IPS-20b (cell line): Measurements from ENCODE around the gene SIGLEC12.
A peak's percentile ranks its signal among the peaks of the same experiment; 100 is the strongest.

ENCODE experiments used
- H3K27ac ChIP-seq: one replicate; pipeline ENCODE4 v1.5.1; 2013; ENCODE audit warnings: low read length
- H3K27me3 ChIP-seq: 2 replicates; pipeline ENCODE4 v1.6.1; 2013; ENCODE audit warnings: mild to moderate bottlenecking, low read length, inconsistent platforms; ENCODE audit not compliant: insufficient read depth
- H3K36me3 ChIP-seq: 2 replicates; pipeline ENCODE4 v1.6.1; 2013; ENCODE audit warnings: low read depth, mild to moderate bottlenecking, inconsistent platforms, low read length, moderate library complexity; ENCODE audit not compliant: insufficient read depth
- H3K4me1 ChIP-seq: 2 replicates; pipeline ENCODE4 v1.6.1; 2013; ENCODE audit warnings: mild to moderate bottlenecking, control low read depth, inconsistent platforms, low read length, moderate library complexity; ENCODE audit not compliant: insufficient read depth
- H3K4me3 ChIP-seq: 2 replicates; pipeline ENCODE4 v1.5.1; 2013; ENCODE audit warnings: mild to moderate bottlenecking, low read length, inconsistent platforms
- H3K9ac ChIP-seq: 2 replicates; pipeline ENCODE4 v1.6.1; 2013; ENCODE audit warnings: low read depth, mild to moderate bottlenecking, inconsistent platforms, low read length, moderate library complexity
- H3K9me3 ChIP-seq: 2 replicates; pipeline ENCODE4 v1.6.1; 2013; ENCODE audit warnings: mild to moderate bottlenecking, low read depth, low read length, inconsistent platforms; ENCODE audit not compliant: insufficient read depth

SIGLEC12 gene

DNA sequence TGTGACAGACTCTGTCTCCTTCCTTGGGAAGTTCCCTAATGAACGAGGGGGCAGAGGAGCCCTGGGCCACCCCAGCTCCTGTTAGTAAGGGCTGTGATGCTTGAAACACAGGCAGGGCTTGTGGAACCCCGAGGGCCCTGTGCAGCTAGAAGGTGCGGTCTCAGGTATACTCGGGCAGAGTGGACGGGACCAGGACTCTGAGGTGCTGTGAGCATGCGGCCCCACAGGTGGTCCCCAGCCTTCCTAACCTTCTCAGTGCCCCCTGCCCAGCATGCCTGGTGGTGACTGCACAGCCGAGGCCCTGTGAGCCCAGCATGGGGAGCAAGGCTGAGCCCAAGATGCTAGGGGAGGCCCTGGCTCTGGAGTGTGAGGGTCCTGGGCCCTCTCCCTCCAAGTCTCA lies 39.3 kb downstream of the SIGLEC12 start:
- H3K27me3 ChIP-seq, result peaks cover 34% of the 10 kb centered on the region
- no peaks in the 10 kb centered on the region for H3K9me3 ChIP-seq
- no peak overlapping the region for H3K9ac ChIP-seq
- no peaks in the 10 kb centered on the region for H3K4me1 ChIP-seq
- no peak overlapping the region for H3K27ac ChIP-seq
- H3K36me3 ChIP-seq, result no peaks in the 10 kb centered on the region
- H3K4me3 ChIP-seq, result no peak overlapping the region

DNA sequence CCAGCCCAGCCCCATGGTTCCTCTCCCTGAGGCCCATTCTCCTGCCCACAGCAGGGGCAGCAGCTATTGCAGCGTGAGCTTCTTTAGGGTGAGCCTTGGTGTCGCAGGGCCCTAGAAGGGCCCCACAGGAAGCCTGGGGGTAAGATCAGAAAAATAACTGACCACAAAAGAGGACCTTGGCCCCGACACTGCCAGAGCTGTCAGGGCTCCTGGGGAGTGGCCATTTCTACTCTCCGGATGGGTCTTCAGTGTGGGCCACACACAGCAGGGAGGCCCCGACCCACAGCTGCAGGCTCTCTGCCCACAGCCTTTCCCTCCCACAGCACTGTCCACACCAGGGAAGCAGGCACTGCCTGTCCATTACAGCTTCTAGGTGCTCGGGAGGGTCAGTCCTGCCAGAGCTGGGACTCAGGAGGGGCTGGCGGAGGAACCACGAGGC lies 39.9 kb downstream of the SIGLEC12 start:
- Histone ChIP-seq H3K27me3 (peaks cover 29% of the 10 kb centered on the region), H3K4me3 (no peak overlapping the region), H3K9me3 (no peaks in the 10 kb centered on the region), H3K4me1 (no peaks in the 10 kb centered on the region), H3K27ac (no peak overlapping the region), H3K36me3 (no peaks in the 10 kb centered on the region), H3K9ac (no peak overlapping the region)

DNA sequence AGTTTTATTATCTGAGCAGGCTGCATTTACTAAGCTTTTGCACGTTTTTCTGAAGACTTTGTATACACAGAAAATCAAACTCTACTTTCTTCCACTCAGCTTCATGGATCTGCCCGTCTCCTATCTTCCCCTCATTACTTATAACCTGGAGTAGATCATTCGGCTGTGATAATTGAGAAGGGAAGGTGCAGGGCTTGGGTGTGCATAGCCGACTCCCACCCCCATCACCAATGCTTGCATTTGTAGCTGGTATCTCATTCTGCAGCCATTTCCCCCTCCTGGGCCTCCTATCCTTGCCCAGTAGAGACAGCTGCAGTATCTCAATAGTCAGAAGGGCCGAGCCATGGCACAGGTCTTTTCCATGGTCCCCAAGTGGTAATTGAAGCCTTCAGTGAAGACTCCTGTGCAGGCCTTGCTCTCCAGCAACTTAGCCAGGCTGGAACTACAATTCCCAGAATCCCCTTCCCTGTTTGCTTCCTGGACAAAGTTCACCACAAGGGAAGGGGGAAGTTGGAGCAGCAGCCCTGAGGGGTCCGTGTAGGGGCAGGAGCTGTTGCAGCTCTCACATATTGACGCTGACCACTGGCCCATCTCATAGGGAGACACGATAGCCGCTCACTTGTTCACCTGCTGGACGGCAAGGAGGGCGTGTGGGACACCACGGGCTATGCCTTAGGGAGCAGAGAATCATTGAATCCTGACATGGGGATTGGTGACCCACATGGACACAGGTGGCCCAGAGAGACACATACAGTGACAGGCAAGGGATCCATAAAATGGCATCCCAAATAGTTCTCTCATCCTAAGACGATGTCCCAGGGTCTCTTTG lies 41.2 kb downstream of the SIGLEC12 start:
- Histone ChIP-seq H3K36me3 (no peaks in the 10 kb centered on the region), H3K4me1 (no peaks in the 10 kb centered on the region), H3K27ac (no peak overlapping the region), H3K4me3 (peak overlapping the region; percentile 48), H3K9me3 (no peaks in the 10 kb centered on the region), H3K9ac (no peak overlapping the region), H3K27me3 (peaks cover 17% of the 10 kb centered on the region)

DNA sequence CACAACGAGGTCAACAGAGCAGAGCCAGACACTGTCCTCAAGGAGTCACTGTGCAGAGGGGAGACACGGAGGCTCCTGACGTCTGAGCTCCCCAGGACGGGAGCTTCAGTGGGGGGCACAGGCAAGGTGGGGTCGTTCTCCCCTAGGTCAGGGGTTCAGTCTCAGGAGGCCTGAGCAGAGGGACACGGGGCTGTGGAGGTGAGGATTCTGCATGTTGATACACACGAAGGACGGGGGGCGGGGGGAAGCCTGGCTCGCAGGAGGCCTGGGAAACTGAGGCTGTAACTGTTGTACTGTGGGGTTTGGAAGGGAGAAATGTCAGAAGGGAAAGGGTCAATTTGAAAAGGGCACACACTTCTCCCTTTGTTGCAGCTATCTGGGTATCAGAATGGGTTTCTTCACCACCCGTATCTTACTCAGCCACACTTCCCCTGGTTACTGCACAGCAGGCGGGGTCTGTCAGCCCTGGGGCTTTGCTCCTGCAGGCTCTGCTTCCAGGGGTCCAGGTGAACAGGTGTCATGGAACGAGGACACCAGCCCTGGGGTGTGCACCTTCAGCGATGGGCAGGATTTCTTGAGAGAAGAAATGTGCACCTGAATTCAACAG lies 42.6 kb downstream of the SIGLEC12 start:
- Histone ChIP-seq H3K4me3 (no peak overlapping the region), H3K9ac (no peak overlapping the region), H3K4me1 (no peaks in the 10 kb centered on the region), H3K27ac (no peak overlapping the region), H3K9me3 (no peaks in the 10 kb centered on the region), H3K36me3 (no peaks in the 10 kb centered on the region), H3K27me3 (peaks cover 5% of the 10 kb centered on the region)

DNA sequence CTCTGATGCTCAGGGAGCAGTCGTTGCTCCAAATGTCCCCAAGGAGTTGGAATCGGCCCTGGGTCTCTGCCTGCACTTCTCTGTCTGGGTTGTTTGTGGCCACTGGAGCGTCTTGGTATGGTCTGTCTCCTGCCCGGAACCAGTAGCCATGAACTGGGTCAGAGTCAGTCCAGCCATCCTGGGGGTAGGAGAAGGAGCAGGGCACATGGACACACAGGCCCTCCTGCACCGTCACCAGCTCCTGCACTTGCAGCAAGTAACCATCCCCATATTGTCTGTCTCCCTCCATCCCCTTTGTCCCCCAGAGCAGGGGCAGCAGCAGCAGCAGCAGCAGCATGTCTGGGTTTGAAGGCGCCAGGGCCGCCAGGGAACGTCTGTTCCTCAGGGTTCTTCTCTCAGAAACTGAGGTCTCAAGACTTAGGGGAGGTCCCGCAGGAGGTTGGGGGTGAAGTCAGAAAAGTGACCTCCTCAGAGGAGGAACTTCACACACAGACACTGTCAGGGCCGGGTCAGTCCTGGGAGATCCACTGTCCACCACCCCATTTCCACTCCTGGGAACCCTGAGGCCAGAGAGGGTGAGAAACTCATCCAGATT lies 43.5 kb downstream of the SIGLEC12 start, which contains the start of gene SIGLEC8:
TSS of gene SIGLEC8 (minus strand) at position 404 of the 595 bp plus-strand sequence. CDS start at position 337, 67 bp downstream.
- Histone ChIP-seq H3K9me3 (no peaks in the 10 kb centered on the region), H3K27me3 (peaks cover 4% of the 10 kb centered on the region), H3K4me3 (no peak within 1 kb of the TSS), H3K36me3 (no peaks in the 10 kb centered on the region), H3K27ac (no peak within 1 kb of the TSS), H3K4me1 (no peaks in the 10 kb centered on the region), H3K9ac (no peak within 1 kb of the TSS)

DNA sequence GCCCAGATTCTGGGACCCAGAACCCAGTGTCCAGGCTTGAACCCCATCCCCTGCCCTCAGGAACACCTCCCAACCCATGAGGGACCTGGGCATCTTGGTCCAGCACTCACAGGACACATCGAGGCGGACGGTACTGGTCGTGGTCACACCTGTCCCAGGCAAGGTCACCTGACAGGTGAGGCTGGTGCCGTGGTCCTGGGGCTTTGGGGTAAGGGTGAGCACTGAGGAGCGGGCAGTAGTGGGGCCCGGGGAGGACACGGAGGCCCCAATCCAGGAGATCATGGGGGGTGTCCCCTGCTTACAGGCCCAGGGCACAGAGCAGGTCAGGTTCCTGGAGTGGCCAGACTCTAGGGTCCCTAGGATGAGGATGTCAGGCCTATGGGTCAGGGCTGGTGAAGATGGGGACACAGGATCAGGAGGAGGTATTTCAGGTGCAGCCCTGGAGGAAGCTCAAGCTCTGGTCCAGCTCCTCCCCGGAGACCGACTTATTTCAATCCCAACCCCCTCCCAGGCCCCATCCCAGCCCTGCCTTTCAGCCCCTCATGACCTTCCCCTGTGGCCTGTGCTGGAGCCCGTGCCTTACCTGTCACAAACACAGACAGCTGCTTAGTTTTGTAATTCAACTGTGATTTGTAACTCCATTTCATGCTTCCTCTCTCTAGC lies 44.1 kb downstream of the SIGLEC12 start:
- Histone ChIP-seq H3K4me1 (no peaks in the 10 kb centered on the region), H3K4me3 (no peak overlapping the region), H3K9ac (no peak overlapping the region), H3K27ac (no peak overlapping the region), H3K27me3 (no peaks in the 10 kb centered on the region), H3K9me3 (no peaks in the 10 kb centered on the region), H3K36me3 (no peaks in the 10 kb centered on the region)

DNA sequence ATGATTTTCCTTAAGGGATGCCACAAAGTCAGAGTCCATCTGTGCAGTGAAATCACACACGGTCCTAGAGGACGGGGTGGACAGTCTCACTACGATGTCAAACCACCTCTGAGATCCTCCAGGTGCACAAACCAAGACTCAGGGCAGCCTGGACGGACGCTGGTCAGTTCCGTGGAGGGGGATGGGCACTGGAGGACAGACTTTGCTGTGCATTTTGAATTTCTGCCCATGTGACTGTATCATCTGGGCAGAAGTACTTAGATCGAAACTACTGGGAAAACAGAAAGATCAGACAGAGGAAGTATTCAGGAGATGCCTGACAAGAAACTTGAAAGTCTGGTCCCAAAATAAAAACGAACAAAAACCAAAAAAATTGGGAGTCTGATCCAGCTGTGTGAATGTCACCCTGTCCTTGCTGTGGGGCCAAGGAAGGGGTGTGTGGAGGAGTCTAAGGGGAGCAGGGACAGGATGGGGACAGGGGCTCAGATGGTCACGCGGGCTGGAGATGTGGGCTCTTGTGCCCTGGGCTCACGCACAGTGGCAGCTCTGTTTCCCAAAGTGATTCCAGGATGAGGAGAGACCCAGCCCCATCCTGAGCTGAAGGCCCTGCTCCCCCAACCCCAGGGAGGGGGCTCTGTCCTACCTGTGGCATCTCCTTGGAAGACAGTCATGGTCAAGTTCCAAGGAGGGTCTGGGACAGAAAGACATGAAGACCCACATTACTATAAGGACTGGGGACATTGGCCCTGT lies 44.9 kb downstream of the SIGLEC12 start:
- Histone ChIP-seq H3K9ac (no peak overlapping the region), H3K4me3 (no peak overlapping the region), H3K4me1 (no peaks in the 10 kb centered on the region), H3K9me3 (no peaks in the 10 kb centered on the region), H3K27ac (no peak overlapping the region), H3K36me3 (no peaks in the 10 kb centered on the region), H3K27me3 (no peaks in the 10 kb centered on the region)

DNA sequence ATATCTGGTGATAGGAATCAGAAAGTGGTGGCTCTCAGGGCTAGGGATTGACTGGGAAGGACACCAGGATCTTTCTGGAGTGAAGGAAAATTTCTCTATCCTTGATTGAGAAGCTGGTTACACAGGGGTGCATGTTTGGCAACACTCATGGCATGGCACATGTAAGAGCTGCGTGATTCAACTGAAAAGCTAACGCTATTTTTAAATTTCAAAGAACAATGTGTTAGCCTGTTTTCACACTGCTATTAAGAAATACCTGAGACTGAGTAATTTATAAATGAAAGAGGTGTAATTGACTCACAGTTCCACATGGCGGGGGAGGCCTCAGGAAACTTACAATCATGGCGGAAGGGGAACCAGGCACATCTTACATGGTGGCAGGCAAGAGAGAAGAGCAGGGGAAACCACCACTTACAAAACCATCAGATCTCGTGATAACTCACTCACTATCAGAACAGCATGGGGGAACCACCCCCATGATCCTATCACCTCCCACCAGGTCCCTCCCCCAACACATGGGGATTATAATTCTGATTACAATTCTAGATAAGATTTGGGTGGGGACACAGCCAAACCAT lies 50.8 kb downstream of the SIGLEC12 start:
- no peaks in the 10 kb centered on the region; the same call in 1 of the 2 replicates for H3K27me3 ChIP-seq
- H3K36me3 ChIP-seq, result no peaks in the 10 kb centered on the region

DNA sequence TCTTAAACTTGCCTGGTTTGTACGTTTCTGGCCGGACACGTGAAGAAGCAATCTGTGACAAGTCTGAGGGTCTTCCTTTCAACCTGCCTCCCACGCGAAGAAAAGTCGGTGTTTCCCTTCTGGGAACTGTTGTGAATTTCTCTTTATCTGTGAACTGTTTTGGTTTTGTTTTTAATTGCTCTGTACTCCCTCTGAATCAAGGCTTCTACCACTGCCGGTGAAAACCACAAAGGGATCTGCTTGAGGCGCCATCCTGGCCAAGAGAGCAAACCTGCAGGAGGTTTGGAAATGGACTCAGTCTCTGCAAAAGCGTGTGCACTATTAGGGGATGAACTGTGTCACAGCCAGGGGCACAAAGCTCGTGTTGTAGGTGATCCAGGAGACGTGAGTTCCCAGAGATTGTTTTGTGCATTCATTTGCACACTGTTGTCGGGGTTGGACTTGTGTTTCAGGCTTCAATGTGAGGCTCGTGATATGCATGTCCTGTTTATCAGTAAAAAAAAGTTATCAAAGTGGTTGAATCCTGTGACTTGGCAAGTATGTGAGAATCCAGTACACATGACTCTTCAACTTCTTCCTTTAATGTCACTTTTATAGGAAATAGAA lies 53.1 kb downstream of the SIGLEC12 start:
- Histone ChIP-seq H3K4me3 (no peak overlapping the region), H3K4me1 (no peaks in the 10 kb centered on the region), H3K9me3 (peaks cover 5% of the 10 kb centered on the region; the same call in 1 of the 2 replicates), H3K9ac (no peak overlapping the region), H3K27me3 (no peaks in the 10 kb centered on the region; the same call in 1 of the 2 replicates), H3K27ac (no peak overlapping the region), H3K36me3 (no peaks in the 10 kb centered on the region)

More for the DNA sequence above, 50.8 kb downstream of the SIGLEC12 start:
- no peak overlapping the region for H3K27ac ChIP-seq
- no peak overlapping the region for H3K9ac ChIP-seq
- H3K4me3 ChIP-seq, result no peak overlapping the region
- peaks cover 5% of the 10 kb centered on the region; the same call in 1 of the 2 replicates for H3K9me3 ChIP-seq
- H3K4me1 ChIP-seq, result no peaks in the 10 kb centered on the region

DNA sequence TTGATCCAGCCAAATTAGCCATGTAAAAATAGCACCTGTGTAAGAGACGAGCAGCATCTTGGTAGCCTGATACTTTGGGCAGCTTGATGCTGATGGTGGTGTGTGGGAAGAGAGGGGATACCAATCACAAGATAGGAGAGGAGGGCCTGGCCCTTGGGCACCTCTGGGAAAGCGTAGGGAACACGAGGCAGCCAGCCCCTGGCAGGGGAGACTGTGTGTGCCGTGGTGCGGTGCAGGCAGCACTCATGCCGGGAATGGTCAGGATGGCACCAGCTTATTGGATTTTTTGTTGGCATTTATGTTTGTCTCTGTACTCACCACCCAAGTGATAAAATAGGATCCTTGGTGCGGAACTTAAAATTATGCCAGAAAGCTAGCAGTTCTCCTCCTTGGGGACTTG lies 53.6 kb downstream of the SIGLEC12 start:
- Histone ChIP-seq H3K36me3 (no peaks in the 10 kb centered on the region), H3K9ac (no peak overlapping the region), H3K4me1 (no peaks in the 10 kb centered on the region), H3K27me3 (no peaks in the 10 kb centered on the region; the same call in 1 of the 2 replicates), H3K9me3 (peaks cover 5% of the 10 kb centered on the region; the same call in 1 of the 2 replicates), H3K27ac (no peak overlapping the region), H3K4me3 (no peak overlapping the region)
